Smooth muscle cell (in vitro differentiated cells): Measurements from ENCODE around the gene KLHL18. TPM values are rescaled to one million over a fixed set of nuclear protein-coding genes. Genes with fewer than 3 reads are reported as not detected.

Source experiments
- DNase-seq: peaks from one replicate; lab custom pipeline; 2025; ENCODE audit not compliant: unreplicated experiment; lab: John Stamatoyannopoulos, UW
- H2AFZ ChIP-seq: fragments of 200-600 bp; sonication (generic); 2 replicates; pipeline ENCODE4 v1.6.0; 2016; ENCODE audit warnings: antibody characterized with exemption, low read depth, mild to moderate bottlenecking
- H3F3A ChIP-seq: fragments of 200-600 bp; sonication (generic); 2 replicates; pipeline ENCODE4 v1.6.0; 2017; ENCODE audit warnings: antibody characterized with exemption, low read depth
- H3K27ac ChIP-seq: fragments of 200-600 bp; sonication (generic); 2 replicates; pipeline ENCODE4 v1.5.1; 2016; ENCODE audit warnings: low read depth, mild to moderate bottlenecking
- H3K27me3 ChIP-seq: fragments of 200-600 bp; sonication (generic); 2 replicates; pipeline ENCODE4 v1.6.1; 2016; ENCODE audit warnings: low read depth, mild to moderate bottlenecking
- H3K36me3 ChIP-seq: fragments of 200-600 bp; sonication (generic); 2 replicates; pipeline ENCODE4 v1.5.1; 2016; ENCODE audit warnings: low read depth
- H3K4me1 ChIP-seq: fragments of 200-600 bp; sonication (generic); 2 replicates; pipeline ENCODE4 v1.5.1; 2016; ENCODE audit warnings: low read depth
- H3K4me2 ChIP-seq: fragments of 200-600 bp; sonication (generic); 2 replicates; pipeline ENCODE4 v1.6.0; 2016; ENCODE audit warnings: mild to moderate bottlenecking
- H3K4me3 ChIP-seq: fragments of 200-600 bp; sonication (generic); 2 replicates; pipeline ENCODE4 v1.5.1; 2016; ENCODE audit warnings: mild to moderate bottlenecking
- H3K79me2 ChIP-seq: fragments of 200-600 bp; sonication (generic); 2 replicates; pipeline ENCODE4 v1.6.0; 2016; ENCODE audit warnings: low read depth, mild to moderate bottlenecking
- H3K9ac ChIP-seq: fragments of 200-600 bp; sonication (generic); 2 replicates; pipeline ENCODE4 v1.6.0; 2016; ENCODE audit warnings: low read depth
- H3K9me3 ChIP-seq: fragments of 200-600 bp; sonication (generic); replicated peaks from 2 replicates; pipeline ENCODE4 v1.5.1; 2016; ENCODE audit warnings: low read depth
- H4K20me1 ChIP-seq: fragments of 200-600 bp; sonication (generic); 2 replicates; pipeline ENCODE4 v1.6.0; 2016; ENCODE audit warnings: low read depth
- WGBS: methylation state at CpG from one replicate; pipeline ENCODE4 v1.1.7; 2016; ENCODE audit warnings: low lambda C conversion rate; 5-methylcytosine and 5-hydroxymethylcytosine counted together
- polyA plus RNA-seq: library from polyadenylated mRNA; unstranded; fragments of >200 nt; fragmentation: Nextera tagmentation; extraction: Ambion mirVana; gene quantifications from 2 replicates; pipeline ENCODE4 v1.2.1, GENCODE V29; 2016
- total RNA-seq: library from RNA; depleted of rRNA; stranded (reverse); fragments of >200 nt; gene quantifications from 2 replicates; pipeline ENCODE4 v1.2.3, GENCODE V29; 2014
- TF ChIP-seq, protein P1 (sequence below): fragments of 200-600 bp; sonication (generic); IDR thresholded peaks from 2 replicates; pipeline ENCODE4 v1.5.1; 2017; ENCODE audit warnings: borderline replicate concordance, mild to moderate bottlenecking, antibody characterized with exemption; ENCODE audit not compliant: insufficient read depth, poor library complexity, severe bottlenecking

Gene KLHL18
- total and polyA plus RNA-seq, 2 experiments from 2014 or later: 17.6 to 17.8 TPM

DNA sequence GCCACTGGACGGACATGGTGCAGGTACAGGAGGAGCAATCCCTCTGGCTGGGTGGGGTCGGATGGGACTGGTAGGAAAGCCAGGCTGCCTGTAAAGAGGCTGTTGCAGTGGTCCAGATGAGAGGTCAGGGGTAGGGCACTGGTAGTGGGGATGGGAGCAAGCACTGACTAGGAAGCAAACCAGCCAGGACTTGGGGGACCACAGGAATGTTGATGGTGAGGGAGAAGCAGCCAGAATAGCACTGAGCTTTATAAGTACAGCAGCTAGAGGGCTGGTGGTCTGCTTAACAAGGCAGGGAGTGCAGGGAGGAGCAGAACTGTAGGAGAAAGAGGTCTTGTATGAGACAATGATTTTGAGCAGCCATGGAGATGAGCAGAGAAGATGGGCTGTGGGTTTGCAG, 59.4 kb downstream of the KLHL18 start:
- H3K4me1 ChIP-seq: peaks cover 5% of the 10 kb centered on the region
- no peak overlapping the region for H3K9ac ChIP-seq
- no peak overlapping the region for H3K27ac ChIP-seq
- DNase-seq: no peak
- H3K9me3 ChIP-seq: no peaks in the 10 kb centered on the region
- H3K27me3 ChIP-seq: no peaks in the 10 kb centered on the region
- H3K36me3 ChIP-seq: no peaks in the 10 kb centered on the region
- TF ChIP-seq, protein P1, sequence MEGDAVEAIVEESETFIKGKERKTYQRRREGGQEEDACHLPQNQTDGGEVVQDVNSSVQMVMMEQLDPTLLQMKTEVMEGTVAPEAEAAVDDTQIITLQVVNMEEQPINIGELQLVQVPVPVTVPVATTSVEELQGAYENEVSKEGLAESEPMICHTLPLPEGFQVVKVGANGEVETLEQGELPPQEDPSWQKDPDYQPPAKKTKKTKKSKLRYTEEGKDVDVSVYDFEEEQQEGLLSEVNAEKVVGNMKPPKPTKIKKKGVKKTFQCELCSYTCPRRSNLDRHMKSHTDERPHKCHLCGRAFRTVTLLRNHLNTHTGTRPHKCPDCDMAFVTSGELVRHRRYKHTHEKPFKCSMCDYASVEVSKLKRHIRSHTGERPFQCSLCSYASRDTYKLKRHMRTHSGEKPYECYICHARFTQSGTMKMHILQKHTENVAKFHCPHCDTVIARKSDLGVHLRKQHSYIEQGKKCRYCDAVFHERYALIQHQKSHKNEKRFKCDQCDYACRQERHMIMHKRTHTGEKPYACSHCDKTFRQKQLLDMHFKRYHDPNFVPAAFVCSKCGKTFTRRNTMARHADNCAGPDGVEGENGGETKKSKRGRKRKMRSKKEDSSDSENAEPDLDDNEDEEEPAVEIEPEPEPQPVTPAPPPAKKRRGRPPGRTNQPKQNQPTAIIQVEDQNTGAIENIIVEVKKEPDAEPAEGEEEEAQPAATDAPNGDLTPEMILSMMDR: no peak
- H2AFZ ChIP-seq: no peak overlapping the region
- no peak overlapping the region for H3K4me2 ChIP-seq
- H4K20me1 ChIP-seq: no peaks in the 10 kb centered on the region
- H3K4me3 ChIP-seq: no peak overlapping the region
- H3K79me2 ChIP-seq: no peaks in the 10 kb centered on the region
- peaks cover 13% of the 10 kb centered on the region for H3F3A ChIP-seq
- 92% methylated on average over 2 of the region's 2 CpGs for WGBS

DNA sequence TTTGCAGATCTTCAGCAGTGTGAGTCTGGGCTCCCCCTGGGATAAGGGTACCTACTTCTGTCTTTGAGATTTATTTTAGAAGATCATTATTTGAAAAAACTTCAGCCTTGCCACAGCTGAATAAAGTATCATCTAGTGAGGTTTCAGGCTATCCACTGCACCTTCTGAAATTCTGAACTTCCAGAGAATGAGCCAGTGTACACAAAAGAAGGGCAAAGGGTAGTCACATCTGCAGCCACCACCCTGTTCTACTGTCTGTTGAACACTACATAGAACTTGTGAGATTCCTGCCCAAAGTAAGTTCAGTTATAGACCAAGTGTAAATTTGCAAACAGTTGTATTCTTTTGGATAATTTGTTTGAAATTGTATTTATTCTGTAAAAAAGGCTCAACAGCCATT, 60.1 kb downstream of the KLHL18 start:
- H3K36me3 ChIP-seq: no peaks in the 10 kb centered on the region
- H4K20me1 ChIP-seq: no peaks in the 10 kb centered on the region
- no peak overlapping the region for H3K4me3 ChIP-seq
- H3K9me3 ChIP-seq: no peaks in the 10 kb centered on the region
- H3K9ac ChIP-seq: no peak overlapping the region
- H3K27me3 ChIP-seq: no peaks in the 10 kb centered on the region
- H3K4me2 ChIP-seq: no peak overlapping the region
- no peak overlapping the region for H3K27ac ChIP-seq
- TF ChIP-seq, protein P1: no peak
- no peaks in the 10 kb centered on the region for H3K79me2 ChIP-seq
- no peak overlapping the region for H2AFZ ChIP-seq
- DNase-seq: no peak
- H3K4me1 ChIP-seq: peaks cover 5% of the 10 kb centered on the region
- peaks cover 13% of the 10 kb centered on the region for H3F3A ChIP-seq

DNA sequence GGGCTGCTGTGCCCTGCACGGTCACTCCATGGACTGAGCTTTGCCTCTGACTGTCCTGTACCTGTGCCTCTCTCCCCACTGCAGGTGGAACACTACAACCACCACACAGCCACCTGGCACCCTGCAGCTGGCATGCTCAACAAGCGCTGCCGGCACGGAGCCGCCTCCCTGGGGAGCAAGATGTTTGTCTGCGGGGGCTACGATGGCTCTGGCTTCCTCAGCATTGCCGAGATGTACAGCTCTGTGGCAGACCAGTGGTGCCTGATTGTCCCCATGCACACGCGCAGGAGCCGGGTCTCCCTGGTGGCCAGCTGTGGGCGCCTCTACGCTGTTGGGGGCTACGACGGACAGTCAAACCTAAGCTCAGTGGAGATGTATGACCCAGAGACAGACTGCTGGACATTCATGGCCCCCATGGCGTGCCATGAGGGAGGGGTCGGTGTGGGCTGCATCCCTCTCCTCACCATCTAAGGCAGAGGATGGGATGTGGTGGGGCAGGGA, 60.8 kb downstream of the KLHL18 start:
- H2AFZ ChIP-seq: no peak overlapping the region
- H3K27me3 ChIP-seq: no peaks in the 10 kb centered on the region
- 98% methylated on average over 17 of the region's 17 CpGs for WGBS
- no peaks in the 10 kb centered on the region for H3K9me3 ChIP-seq
- H3F3A ChIP-seq: peaks cover 13% of the 10 kb centered on the region
- peaks cover 5% of the 10 kb centered on the region for H3K4me1 ChIP-seq
- no peaks in the 10 kb centered on the region for H3K79me2 ChIP-seq
- H3K27ac ChIP-seq: no peak overlapping the region
- no peak for DNase-seq
- H3K4me3 ChIP-seq: no peak overlapping the region
- H3K4me2 ChIP-seq: no peak overlapping the region
- H3K9ac ChIP-seq: no peak overlapping the region
- no peaks in the 10 kb centered on the region for H4K20me1 ChIP-seq
- H3K36me3 ChIP-seq: no peaks in the 10 kb centered on the region
- TF ChIP-seq, protein P1: no peak

DNA sequence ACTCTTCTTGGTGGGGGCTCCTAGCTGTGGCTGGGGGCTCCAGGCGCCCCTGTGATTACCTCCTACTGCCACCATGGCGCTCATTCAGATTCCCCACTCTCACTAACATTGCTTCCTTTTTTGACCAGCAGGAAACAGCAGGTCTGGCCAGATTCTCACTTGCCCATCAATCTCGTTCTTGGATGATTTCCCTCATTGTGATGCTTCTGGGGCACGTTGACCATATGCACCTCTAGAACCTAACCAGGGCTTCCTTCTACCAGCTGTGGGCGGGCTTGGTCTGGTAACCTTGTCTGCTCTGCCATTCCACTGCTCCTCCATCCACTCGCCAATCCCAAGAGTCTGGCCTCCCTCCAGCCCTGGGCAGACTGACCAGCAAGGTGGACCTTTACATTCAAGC, 62.2 kb downstream of the KLHL18 start:
- Histone ChIP-seq H3K27ac (no peak overlapping the region), H3F3A (peaks cover 13% of the 10 kb centered on the region), H3K9ac (no peak overlapping the region), H3K4me1 (peaks cover 5% of the 10 kb centered on the region), H3K36me3 (no peaks in the 10 kb centered on the region), H3K27me3 (no peaks in the 10 kb centered on the region), H3K4me3 (no peak overlapping the region), H4K20me1 (no peaks in the 10 kb centered on the region), H2AFZ (no peak overlapping the region), H3K4me2 (no peak overlapping the region), H3K79me2 (no peaks in the 10 kb centered on the region), H3K9me3 (no peaks in the 10 kb centered on the region)
- no peak for DNase-seq
- 95% methylated on average over 6 of the region's 6 CpGs for WGBS
- TF ChIP-seq, protein P1: no peak
